ENCODE measurements around the gene ADRM1.

ADRM1 gene

DNA sequence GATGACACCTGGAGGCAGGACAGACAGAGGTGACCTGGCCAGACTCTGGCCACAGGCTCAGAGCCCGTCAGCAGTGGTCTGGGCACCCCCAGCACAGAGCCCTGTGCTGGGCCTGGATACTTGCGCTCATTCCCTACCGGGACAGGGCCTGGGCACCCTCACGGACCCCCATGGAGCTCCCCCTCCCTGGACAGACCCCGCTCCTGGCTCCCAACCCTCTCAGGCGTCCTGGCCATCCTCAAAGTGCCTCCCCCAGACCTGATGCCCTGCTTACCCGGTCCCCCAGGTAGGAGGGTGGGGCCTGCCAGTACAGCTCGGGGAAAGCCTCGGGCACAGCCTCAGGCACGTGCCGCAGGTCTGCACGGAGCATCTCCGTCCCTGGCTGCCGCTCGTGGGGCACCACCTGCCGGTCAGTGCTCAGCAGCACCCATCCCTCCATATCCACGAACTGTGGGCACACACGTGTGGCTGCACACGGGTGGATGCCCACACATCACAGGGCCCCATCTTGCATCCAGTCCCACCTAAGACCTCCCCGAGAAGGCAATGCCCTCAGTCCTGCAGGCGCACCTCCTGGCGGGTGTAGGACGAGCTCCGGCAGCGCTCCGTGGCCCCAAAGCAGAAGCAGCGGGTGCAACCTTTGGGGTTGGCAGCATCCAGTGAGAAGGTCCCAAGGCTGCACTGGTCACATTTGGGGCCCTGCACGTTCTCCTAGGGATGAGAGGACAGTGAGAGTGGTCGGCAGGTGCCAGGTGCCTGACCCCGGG lies 24.3 kb downstream of the ADRM1 start:
- DNase-seq: no peak

DNA sequence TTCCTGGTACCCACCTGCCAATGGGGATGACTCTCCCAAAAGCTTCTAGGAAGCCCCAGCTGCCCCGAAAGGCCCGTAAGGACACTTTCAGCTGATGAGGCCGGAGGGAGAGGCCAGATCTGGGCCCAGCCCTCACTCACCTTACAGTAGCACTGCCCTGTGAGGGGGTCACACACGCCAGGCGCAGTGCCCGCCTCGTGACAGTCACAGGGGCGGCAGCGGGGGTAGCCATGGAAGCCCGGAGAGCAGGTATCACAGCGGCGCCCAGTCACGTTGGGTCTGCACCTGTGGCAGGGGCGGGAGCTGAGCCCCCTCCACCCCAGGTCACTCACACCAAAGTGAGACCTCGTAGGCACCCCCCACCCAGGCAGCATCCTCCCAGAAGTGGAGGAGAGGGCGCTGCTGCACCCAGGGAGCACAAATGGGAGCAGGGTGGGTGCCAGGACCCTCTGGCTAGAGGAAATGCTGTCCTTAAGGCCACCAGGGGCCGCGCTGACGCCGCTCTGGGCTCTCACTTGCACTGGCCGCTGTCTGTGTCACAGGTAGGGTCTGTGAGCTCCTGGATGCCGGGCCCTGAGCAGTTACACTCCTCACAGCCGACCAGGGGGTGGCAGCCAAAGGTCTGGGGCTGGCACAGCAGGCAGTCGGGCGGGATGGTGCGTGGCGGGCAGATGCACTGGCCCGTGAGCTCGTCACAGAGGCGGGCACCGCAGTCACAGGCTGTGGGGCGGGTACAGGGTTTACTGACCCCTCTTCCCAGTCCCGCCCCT lies 25.1 kb downstream of the ADRM1 start:
- no peak for DNase-seq

DNA sequence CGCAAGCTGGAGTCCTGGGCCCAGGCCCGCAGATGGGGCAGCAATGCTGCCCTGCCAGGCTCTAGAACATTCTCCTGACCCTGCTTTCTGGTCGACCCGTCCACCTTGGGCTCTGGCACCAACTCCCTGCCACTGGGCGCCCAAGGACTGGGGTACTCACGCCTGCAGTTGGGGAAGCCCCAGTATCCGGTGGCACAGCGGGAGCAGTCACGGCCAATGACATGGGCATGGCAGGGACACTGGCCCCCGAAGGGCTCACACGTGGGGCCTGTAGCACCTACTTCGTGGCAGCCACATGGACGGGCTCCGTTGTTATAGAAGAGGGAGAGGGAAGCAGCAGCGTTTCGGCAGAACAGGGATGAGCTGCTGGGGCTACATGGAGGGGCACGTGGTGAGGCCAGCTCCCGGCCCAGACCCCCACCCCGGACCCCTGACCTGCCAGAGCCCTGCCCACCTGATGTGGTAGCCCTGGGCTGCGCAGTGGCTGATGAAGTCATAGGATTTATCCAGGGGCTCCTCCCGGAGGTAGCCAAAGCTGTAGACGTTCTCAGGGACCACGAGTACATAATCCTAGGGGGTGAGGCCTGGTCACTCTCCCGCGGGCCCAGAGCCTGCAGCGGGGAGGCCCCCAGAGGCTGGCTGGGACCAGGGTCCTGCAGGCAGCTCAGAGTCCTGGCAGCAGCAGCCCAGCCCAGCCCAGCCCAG lies 26.0 kb downstream of the ADRM1 start:
- no peak for DNase-seq

DNA sequence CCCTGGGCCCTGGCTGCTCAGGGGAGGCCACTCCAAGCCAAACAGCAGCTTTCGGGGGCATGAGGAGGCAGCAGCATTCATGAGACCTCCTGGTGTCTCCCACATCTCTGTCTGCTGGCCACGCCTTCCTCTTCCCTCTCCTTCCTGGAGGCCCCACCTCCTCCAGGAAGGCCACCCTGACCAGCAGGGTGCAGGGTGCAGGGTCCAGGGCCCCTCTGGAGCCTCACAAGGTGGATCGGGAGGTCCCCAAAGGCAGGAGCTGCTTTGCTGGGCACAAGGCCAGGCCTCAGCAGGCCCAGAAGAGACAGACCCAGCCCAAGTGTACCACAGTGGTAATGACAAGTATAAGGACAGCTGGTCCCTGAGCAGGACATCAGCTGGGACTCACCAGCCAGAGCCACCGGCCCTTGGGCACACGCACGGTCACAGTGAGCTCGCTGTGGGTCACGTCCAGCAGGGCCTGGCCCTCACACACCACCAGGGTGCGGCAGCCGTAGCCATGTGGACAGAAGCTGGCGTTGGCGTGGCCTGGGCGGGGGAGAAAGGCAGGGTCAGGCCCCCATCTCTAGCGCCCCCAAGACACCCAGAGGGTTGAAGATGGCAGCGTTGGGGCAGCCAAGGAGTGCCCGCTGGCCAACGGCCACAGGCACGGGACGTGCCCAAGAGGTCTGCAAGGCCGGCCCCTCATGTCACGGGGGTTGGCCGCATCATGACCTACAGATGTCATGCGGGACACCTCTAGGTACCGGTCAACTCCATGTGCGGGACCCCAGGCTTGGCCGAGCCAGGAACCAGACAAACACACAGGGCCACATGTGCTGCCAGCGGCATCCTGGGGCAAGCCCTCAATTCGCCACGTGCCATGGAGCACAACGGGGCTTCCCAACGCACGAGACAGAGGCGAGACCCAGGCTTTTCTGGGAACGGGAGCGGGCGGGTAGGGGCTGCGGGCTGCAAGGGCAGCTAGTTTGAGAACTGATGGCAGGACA lies 26.9 kb downstream of the ADRM1 start:
- no peak for DNase-seq

DNA sequence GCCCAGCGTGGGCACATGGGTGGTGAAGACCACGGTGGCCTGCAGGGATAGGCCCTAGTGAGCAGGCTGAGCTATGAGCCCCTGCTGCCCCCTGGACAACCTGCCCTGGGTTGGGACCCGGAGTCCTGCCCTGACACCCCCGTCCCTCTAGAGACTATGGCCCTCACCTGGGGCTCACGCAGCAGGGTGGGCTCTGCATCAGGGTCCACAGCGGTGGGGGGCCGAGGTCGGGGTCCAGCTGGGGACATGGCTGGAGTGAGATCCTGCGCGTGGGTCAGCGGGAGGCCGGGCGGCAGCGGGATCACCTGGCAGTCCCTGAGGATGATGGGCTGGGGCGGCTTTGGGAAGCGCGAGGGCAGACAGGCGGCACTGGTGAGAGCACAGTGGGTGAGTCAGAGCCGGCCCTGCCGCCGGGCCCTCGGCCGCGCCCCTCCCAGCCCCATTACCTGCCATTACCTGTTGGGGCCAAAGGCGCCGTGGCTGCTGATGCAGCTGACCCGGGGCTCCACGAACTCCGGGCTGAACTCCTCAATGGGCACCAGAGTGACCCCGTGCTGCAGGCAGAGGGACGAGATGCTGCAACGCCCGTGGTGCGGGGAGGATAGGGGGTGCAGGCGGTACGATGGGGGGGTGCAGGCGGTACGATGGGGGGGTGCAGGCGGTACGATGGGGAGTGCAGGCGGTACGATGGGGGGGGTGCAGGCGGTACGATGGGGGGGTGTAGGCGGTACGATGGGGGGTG lies 27.9 kb downstream of the ADRM1 start:
- DNase-seq: no peak

DNA sequence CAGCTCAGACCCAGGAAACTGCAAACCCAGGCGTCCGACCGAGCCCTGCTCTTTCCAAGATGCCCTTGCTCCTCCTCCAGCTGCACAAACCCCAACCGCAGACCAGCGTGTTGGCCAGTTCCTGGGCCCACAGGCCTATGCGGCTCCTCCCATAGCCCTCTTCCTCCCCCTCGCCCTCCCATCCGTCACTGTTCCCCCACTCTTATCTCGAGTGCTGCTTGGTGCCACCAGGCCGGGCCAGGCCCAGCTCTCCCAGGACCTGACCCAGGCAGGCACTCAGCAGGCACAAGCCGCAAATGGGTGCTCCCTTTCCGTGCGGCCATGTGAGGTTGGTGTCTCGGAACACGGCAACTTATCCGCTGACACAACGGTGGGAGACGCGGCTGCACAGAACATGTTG lies 28.6 kb downstream of the ADRM1 start:
- DNase-seq: no peak

DNA sequence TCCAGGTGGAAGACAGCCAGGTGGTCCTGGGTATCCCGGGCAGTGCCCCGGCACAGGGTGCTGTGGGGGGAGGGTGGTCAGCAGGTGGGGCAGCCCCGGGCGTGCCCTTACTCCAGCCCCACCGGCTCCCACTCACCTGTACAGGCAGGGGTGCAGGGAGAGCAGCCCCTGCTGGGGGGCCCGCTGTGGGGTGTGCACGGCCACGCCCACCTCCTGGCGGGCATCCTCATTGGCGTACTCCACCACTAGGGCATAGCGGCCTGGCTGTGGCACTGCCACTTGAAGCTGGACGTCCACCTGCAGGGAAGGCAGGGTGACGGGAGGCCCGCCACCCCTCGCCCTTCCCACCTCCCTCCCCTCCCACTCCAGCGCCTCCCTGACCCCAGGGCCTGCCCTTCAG lies 29.6 kb downstream of the ADRM1 start:
- no peak for DNase-seq

DNA sequence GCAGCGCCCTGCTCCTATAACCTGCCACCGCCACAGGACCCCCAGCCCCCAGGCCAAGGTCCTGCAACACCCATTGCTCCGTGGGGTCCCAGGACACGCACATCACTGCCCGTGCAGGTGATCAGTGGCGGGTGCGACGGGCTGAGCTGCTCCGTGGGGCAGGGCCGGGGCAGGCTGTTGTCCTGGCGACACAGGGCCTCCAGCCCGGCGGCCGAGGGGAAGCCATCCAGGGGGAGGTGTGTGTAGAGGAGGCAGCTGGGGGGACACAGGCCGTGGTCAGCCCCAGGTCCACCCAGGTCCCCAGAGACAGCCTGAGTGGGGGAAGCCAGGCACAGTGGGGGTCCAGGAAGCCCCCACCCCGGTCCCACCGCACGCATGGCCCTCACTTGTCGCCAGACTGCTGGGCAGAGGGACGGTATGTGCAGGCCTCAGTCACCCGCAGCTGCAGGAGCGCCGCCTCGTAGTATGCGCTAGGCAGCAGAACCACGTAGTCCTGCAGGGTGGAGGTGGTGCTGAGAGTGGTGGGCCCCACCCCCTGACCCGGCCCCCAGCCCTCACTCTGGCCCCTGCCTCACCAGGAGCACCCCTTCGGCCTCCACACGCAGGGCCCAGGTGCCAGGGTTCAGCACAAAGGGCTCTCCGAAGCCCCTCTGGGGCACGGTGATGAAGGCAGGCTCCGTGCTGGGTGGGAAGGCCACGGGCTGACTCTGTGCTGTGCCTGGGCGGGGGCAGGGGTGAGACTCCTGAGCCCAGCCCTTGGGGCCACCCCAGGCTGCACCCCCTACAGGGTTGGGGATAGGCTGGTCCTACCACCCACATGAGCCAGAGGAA lies 30.4 kb downstream of the ADRM1 start:
- no peak for DNase-seq

DNA sequence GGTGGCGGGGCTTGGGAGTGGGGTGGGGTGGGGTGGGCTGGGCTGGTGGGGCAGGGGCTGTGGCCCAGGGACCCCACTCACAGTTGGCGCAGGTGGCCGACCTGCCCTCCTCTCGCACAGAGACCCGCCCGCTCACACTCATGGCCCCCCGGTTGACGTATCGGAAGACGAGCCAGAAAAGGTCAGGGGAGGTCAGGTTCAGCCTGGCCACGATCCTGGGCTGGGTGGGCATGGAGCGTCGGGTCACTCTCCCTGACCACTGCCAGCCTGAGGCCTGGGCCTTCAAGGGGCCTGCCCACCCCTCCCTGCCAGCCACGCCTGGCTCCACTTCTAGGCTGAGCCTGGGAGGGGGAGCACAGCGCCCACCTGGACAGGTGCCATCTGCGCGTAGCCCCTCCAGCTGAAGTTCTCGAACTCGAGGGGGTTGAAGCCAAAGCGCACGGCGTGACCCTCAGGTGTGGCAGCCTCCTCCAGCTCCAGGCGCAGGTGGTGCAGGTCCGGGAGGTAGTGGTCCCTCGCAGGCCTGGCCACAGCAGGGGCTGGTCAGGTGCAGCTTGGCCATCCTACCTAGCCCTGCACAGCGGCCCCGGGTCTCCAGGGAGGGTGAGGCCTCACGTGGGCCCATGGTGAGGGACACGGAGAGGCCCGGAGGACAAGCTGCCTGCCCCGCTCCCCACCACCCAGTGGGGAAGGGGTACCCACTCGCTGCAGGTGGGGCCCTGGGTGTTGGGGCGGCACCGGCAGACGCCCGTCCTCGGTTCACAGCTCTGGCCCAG lies 31.2 kb downstream of the ADRM1 start:
- no peak for DNase-seq

DNA sequence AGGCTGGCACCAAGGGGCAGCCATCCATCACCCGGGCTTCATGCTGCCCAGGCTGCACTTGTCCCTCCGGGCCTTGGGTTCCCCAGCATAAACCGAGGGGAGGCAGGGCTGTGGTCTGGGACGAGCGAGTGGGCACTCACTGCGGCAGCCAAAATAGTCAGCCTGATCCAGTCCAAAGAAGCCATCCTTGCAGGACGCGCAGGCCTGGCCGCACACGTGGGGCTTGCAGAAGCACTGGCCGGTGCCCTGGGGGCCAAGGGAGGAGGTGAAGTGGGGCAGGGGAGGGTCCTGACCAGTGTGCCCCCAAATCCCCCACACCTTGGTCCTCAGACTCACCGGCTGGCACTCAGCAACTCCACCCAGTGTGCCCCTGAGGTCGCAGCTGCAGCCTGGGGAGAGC lies 32.1 kb downstream of the ADRM1 start:
- no peak for DNase-seq

DNA sequence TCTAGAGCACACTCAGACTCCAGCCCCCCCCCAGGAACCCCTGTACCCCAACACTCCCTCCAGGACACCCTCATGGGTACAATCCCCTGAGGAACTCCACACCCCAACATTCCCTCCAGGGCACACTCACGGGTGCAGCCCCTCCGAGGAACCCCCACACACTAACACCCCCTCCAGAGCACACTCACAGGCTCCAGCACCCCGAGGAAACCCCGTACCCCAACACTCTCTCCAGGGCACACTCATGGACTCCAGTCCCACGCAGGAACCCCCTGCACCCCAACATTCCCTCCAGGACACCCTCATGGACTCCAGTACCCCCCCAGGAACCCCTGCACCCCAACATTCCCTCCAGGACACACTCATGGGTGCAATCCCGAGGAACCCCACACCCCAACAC lies 32.7 kb downstream of the ADRM1 start:
- DNase-seq: no peak

DNA sequence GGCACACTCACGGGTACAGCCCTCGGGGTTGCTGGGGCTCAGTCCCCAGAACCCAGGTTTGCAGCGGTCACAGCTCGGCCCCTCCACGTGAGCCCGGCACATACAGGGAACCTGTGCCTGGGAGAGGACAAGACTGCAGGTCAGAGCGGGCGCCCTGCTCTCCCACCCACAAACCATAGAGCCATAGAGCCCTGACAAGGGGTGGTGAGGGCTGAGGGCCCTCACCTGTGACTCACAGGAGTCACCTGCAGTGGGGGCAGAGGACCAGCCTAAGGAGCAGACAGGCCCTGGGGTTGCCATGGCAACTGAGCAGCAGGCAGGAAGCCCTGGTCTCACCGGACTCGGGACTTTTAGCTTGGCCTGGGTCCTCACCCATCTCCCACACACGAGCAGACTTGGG lies 33.5 kb downstream of the ADRM1 start:
- DNase-seq: no peak

DNA sequence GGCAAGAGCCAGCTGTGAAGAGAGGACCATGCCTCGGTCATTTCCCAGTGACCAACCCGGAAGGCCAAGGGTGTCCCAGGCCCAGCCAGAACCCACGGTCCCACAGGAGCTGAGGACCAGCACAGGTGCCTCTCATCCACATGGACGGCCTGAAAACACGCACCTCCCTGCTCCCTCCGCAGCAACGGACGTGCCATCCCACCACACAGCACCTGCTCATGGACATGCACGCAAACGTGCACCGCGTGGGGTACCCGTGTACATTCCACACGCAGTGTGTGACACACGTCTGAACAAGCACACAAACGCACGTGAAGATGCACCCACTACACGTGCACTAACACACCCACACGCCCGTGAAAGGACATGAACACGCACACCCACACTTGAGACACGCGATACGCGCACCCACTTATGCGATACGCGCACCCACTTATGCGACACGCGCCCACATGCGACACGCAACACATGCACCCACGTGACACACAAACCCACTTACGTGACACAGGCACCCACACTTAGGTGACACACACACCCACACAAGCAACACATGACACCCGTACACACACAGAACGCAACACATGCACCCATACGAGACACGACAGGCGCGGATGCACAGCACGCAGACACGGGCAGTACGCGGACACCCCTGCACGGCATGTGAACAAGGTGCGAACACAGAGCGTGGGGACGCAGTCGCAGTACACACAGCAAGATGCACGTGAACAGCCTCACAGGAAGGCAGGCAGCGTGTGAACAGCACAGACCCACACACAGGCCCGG lies 34.2 kb downstream of the ADRM1 start:
- no peak for DNase-seq

DNA sequence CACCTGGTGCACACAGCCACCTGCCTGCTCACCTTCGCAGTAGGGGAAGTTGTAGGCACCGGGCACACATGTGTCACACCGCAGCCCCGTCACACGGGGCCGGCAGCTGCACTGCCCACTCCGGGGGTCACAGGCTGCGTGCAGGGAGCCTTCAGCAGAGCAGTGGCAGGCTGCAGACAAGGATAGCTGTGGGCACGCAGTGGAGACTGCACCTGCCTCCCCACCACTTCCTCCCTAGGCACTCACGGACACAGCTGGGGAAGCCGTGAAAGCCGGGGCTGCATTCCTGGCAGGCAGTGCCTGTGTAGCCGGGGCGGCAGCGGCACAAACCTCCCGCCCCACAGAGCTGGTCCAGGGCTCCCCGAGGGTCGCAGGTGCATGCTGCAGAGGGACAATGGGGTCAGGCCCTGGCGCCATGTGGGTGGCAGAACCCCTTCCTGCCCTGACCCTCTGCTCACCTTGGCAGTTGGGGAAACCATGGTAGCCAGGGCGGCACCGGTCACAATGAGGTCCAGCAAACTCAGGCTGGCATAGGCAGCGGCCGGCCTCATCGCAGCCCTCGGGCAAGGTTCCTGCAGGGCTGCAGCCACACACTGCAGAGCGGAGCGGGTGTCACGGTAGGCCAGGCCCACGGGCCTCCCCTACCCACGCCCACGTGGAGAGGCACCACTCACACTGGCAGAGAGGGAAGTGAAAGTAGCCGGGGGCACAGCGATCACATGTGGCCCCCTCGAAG lies 34.9 kb downstream of the ADRM1 start:
- no peak for DNase-seq

DNA sequence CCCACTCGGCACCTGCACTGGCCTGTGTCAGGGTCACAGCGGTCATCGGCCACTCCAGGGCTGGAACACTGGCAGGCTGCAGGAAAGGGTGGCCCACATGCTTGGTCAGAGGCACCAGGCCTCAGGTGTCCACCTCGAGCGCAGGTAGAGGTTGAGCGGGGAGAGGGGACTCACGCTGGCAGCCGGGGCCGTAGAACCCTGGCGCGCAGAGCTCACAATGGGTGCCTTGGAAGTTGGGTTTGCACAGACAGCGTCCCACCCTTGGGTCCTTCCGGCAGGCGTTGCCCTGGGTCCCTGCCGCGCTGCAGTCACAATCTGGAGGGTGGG lies 35.5 kb downstream of the ADRM1 start:
- no peak for DNase-seq

DNA sequence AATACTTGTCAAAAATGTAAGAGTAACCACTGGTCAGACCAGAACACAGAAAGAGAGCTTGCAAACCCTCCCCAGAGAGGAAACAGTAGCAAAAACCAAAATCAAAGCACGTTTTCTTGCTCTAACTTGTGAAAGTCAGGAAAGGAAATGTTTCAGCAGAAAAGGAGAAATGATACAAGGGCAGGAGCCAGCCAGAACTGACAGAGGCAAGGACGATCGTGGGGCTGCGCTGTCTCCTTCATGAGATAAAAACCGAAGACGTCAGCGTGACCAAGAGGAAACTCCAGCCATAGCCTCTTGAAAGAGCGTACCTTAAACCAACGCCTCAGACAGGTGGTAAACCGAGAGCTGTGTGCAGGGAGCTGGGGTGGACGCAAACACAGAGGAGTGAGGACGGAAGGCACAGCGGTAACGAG lies 36.9 kb downstream of the ADRM1 start:
- no peak for DNase-seq

DNA sequence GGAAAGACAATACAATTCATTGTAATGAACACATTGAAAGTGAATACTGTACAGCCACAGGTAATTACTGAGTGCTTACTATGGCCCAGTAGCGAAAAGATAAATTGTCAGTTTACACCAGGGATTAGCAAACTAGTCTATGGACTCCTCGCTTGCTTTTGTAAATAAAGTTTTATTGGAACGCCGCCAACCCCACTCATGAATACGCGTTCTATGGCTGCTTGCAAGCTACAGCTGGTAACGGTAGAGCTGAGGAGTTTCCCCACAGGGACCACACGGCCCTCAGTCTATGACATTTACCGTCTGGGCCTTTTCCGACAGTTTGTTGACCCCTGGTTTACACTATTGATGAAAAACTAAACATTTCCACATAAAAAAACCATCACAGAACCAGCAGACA lies 40.1 kb downstream of the ADRM1 start:
- DNase-seq: no peak

DNA sequence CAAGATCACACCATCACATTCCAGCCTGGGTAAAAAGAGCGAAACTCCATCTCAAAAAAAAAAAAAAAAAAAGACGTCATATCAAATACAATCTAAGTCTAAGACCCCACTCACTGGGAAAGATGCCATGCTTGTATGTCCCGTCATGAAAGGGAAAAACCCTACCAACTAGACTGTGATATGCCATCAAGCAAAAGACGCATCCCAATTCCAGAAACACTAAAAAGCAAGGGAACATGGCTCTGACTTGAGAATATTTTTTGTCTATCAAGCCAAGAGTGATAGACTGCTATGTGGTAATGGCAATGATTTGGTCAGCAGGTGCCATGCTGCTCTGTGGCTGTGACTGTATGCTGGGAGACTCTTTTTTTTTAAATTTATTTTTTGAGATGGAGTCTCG lies 41.3 kb downstream of the ADRM1 start:
- no peak for DNase-seq

DNA sequence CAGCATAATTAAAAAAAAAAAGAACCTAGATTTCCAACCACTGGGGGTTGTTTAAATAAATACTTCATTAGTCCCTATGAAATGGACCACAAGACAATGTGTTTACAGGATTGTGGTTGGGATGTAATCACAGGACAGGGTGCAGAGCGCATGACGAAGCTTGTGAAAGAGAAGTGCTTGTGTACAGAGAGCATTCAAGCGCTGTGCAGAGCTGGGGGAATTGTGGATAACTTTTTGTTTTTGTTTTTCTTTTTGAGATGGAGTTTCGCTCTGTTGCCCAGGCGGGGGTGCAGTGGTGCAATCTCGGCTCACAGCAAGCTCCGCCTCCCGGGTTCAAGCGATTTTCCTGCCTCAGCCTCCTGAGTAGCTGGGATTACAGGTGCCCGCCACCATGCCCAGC lies 42.0 kb downstream of the ADRM1 start:
- DNase-seq: no peak
